ENCODE results near the gene EFTUD2.

EFTUD2 gene

GRCh38 chr17:44910231-44911106 is 11.2 kb upstream of the EFTUD2 start:
- no peak for DNase-seq

- no peak for DNase-seq
Measured at GRCh38 chr17:44909681-44910144, 10.5 kb upstream of the EFTUD2 start.

GRCh38 chr17:44908761-44909326 is 9.6 kb upstream of the EFTUD2 start:
- DNase-seq, result no peak

- DNase-seq, result no peak
Measured at GRCh38 chr17:44907729-44908470, 8.7 kb upstream of the EFTUD2 start.

- DNase-seq, result no peak
Measured at GRCh38 chr17:44906763-44907728, 7.8 kb upstream of the EFTUD2 start.

- no peak for DNase-seq
Measured at GRCh38 chr17:44906010-44906646, 6.9 kb upstream of the EFTUD2 start.

GRCh38 chr17:44905006-44906000 is 6.1 kb upstream of the EFTUD2 start:
- DNase-seq, result no peak

- DNase-seq, result no peak
Measured at GRCh38 chr17:44904001-44904984, 5.0 kb upstream of the EFTUD2 start.

GRCh38 chr17:44903012-44903685 is 3.9 kb upstream of the EFTUD2 start:
- DNase-seq, result no peak

GRCh38 chr17:44902135-44902760 is 3.0 kb upstream of the EFTUD2 start:
- no peak for DNase-seq

- DNase-seq, result no peak
Measured at GRCh38 chr17:44901411-44901921, 2.2 kb upstream of the EFTUD2 start.

GRCh38 chr17:44900894-44901293 is 1.6 kb upstream of the EFTUD2 start:
- DNase-seq, result no peak

- no peak for DNase-seq
Measured at GRCh38 chr17:44898768-44899073, 524 bp downstream of the EFTUD2 start.

- DNase-seq, result no peak
Measured at GRCh38 chr17:44894642-44895041, 4.6 kb downstream of the EFTUD2 start.

GRCh38 chr17:44892250-44892649 is 7.0 kb downstream of the EFTUD2 start:
- no peak for DNase-seq

GRCh38 chr17:44889003-44889402 is 10.2 kb downstream of the EFTUD2 start:
- no peak for DNase-seq

- no peak for DNase-seq
Measured at GRCh38 chr17:44887971-44888954, 11.0 kb downstream of the EFTUD2 start.
